K562 (cell line): Measurements from ENCODE around the gene GFOD1. TPM values are rescaled to one million over a fixed set of nuclear protein-coding genes. Genes with fewer than 3 reads are reported as not detected.

Experiments used
- CXXC5 ChIP-seq: fragments of 250-450 bp; sonication (Bioruptor Pico); IDR thresholded peaks from 2 replicates; pipeline ENCODE4 v1.8.0; 2022; ENCODE audit warnings: inconsistent platforms, mild to moderate bottlenecking, moderate library complexity
- E2F1 ChIP-seq: sonication (generic); formaldehyde crosslinking; IDR thresholded peaks from 2 replicates; pipeline ENCODE4 v1.8.1; 2023; ENCODE audit warnings: mild to moderate bottlenecking, missing genetic modification reagents, moderate library complexity
- ESRRA ChIP-seq: fragments of 450-650 bp; IDR thresholded peaks from 2 replicates; pipeline ENCODE4 v1.6.1; 2014; ENCODE audit warnings: low read depth, mild to moderate bottlenecking, moderate library complexity, borderline replicate concordance
- GABPB1 ChIP-seq: sonication (generic); formaldehyde crosslinking; IDR thresholded peaks from 2 replicates; pipeline ENCODE4 v1.8.0; 2022; ENCODE audit warnings: mild to moderate bottlenecking, missing genetic modification reagents
- ILK ChIP-seq: fragments of 450-650 bp; IDR thresholded peaks from 2 replicates; pipeline ENCODE4 v1.6.1; 2016; ENCODE audit warnings: missing genetic modification characterization, low read depth, mild to moderate bottlenecking, missing compliant biosample characterization, moderate library complexity, borderline replicate concordance
- MXI1 ChIP-seq: IDR thresholded peaks from 2 replicates; pipeline ENCODE4 v1.6.1; 2011; ENCODE audit warnings: low read depth, mild to moderate bottlenecking, improper control_type of control experiment, low read length
- MYC ChIP-seq, 2 experiments: fragments of 250-450 bp in 1 of 2; sonication (Bioruptor Pico) in 1 of 2; IDR thresholded peaks; 2 replicates each; pipeline versions ENCODE4 v1.5.1 to v1.6.1; 2012 to 2021; ENCODE audit warnings: low read depth in 2 of 2, borderline replicate concordance in 1 of 2, improper control_type of control experiment in 1 of 2, low read length in 1 of 2, mild to moderate bottlenecking in 1 of 2, moderate library complexity in 1 of 2
- RERE ChIP-seq: sonication (generic); formaldehyde crosslinking; IDR thresholded peaks from 2 replicates; pipeline ENCODE4 v1.8.0; 2023; ENCODE audit warnings: missing genetic modification reagents, mild to moderate bottlenecking, borderline replicate concordance
- SIRT6 ChIP-seq: IDR thresholded peaks from one replicate; pipeline ENCODE4 v1.6.1; 2012; ENCODE audit warnings: low read depth, mild to moderate bottlenecking, control low read depth, inconsistent platforms, low read length, moderate library complexity
- TBL1XR1 ChIP-seq, 2 experiments: IDR thresholded peaks; 2 replicates each; pipeline ENCODE4 v1.6.1; 2012; ENCODE audit warnings: improper control_type of control experiment in 2 of 2, low read length in 2 of 2, mild to moderate bottlenecking in 1 of 2
- TGIF2 ChIP-seq: sonication (generic); formaldehyde crosslinking; IDR thresholded peaks from 2 replicates; pipeline ENCODE4 v1.8.1; 2022; ENCODE audit warnings: mild to moderate bottlenecking, missing genetic modification reagents, moderate library complexity
- THRAP3 ChIP-seq: fragments of 450-650 bp; IDR thresholded peaks from 2 replicates; pipeline ENCODE4 v1.6.1; 2016; ENCODE audit warnings: mild to moderate bottlenecking, inconsistent platforms, borderline replicate concordance
- ZBTB2 ChIP-seq: fragments of 450-650 bp; IDR thresholded peaks from 2 replicates; pipeline ENCODE4 v1.6.1; 2016; ENCODE audit warnings: antibody characterized with exemption
- ZKSCAN1 ChIP-seq: fragments of 150-350 bp; IDR thresholded peaks from 2 replicates; pipeline ENCODE4 v1.6.1; 2016; ENCODE audit warnings: low read depth, low read length
- ZNF778 ChIP-seq: fragments of 450-650 bp; formaldehyde crosslinking; IDR thresholded peaks from 2 replicates; pipeline ENCODE4 v1.4.0; 2020; ENCODE audit warnings: mild to moderate bottlenecking, moderate library complexity
- polyA plus RNA-seq, 8 experiments: library from polyadenylated mRNA; depleted of rRNA in 4 of 8; stranded (reverse) in 5 of 8; unstranded in 3 of 8; fragments of >200 nt; fragmentation: Nextera tagmentation in 2 of 8; fragmentation: Illumina TruSeq in 1 of 8; extraction: Ambion mirVana in 2 of 8; extraction: Trizol in 1 of 8; gene quantifications; 2 replicates each; pipeline versions ENCODE4 v1.2.1 to v1.2.3, GENCODE V29; 2011 to 2014; ENCODE audit warnings: inconsistent platforms in 1 of 8, missing spikeins in 1 of 8
- total RNA-seq, 7 experiments: library from RNA; depleted of rRNA in 6 of 7; stranded (reverse); fragments of >200 nt in 6 of 7; fragmentation: Illumina TruSeq in 2 of 7; extraction: Trizol in 2 of 7; gene quantifications; 2 replicates each; pipeline versions ENCODE4 v1.2.1 to v1.2.3, GENCODE V29; 2011 to 2021; ENCODE audit warnings: low replicate concordance in 1 of 7
- TF ChIP-seq, protein P1 (sequence below): fragments of 250-450 bp; sonication (Bioruptor Pico); IDR thresholded peaks from 2 replicates; pipeline ENCODE4 v1.4.0; 2020; ENCODE audit warnings: borderline replicate concordance
- TF ChIP-seq, protein P2 (sequence below): IDR thresholded peaks from 3 replicates; pipeline ENCODE4 v1.6.1; 2011; ENCODE audit warnings: borderline replicate concordance, mild to moderate bottlenecking; ENCODE audit not compliant: insufficient read length, insufficient read depth

Gene GFOD1
- total and polyA plus RNA-seq, 9 of the 15 experiments (the other 6 are each of a cell fraction or from before 2014, with no cell fraction given): 3.8 to 12.0 (median 8.2) TPM

GRCh38 chr6:13406781-13407180 is 80.6 kb downstream of the GFOD1 start (continued):
- TF ChIP-seq RERE (no peak), SIRT6 (no peak), TBL1XR1 (IDR thresholded peaks at IDR 0.05; ENCODE audit: low read length in 2 of 2) (no peak), THRAP3 (no peak), ILK (no peak), MXI1 (no peak), TGIF2 (CRISPR knock-in tag) (no peak), CXXC5 (CRISPR knock-in tag) (no peak), ESRRA (0 out of 2 replicates have a peak, but pooled peaks have one; percentile 24), MYC (IDR thresholded peaks at IDR 0.05; ENCODE audit: low read depth, low read length) (no peak), MYC (CRISPR knock-in tag; IDR thresholded peaks at IDR 0.05; ENCODE audit: borderline replicate concordance, low read depth) (no peak), ZBTB2 (no peak), GABPB1 (CRISPR knock-in tag) (no peak), E2F1 (CRISPR knock-in tag) (no peak), ZKSCAN1 (no peak), ZNF778 (no peak)
- TF ChIP-seq, protein P1, sequence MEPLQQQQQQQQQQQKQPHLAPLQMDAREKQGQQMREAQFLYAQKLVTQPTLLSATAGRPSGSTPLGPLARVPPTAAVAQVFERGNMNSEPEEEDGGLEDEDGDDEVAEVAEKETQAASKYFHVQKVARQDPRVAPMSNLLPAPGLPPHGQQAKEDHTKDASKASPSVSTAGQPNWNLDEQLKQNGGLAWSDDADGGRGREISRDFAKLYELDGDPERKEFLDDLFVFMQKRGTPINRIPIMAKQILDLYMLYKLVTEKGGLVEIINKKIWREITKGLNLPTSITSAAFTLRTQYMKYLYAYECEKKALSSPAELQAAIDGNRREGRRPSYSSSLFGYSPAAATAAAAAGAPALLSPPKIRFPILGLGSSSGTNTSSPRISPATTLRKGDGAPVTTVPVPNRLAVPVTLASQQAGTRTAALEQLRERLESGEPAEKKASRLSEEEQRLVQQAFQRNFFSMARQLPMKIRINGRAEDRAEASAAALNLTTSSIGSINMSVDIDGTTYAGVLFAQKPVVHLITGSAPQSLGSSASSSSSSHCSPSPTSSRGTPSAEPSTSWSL (CRISPR knock-in tag): no peak
- TF ChIP-seq, protein P2, sequence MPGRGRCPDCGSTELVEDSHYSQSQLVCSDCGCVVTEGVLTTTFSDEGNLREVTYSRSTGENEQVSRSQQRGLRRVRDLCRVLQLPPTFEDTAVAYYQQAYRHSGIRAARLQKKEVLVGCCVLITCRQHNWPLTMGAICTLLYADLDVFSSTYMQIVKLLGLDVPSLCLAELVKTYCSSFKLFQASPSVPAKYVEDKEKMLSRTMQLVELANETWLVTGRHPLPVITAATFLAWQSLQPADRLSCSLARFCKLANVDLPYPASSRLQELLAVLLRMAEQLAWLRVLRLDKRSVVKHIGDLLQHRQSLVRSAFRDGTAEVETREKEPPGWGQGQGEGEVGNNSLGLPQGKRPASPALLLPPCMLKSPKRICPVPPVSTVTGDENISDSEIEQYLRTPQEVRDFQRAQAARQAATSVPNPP: no peak
